ENCODE results near the gene ANKMY2. TPM values are rescaled to one million over a fixed set of nuclear protein-coding genes. Genes with fewer than 3 reads are reported as not detected.
A peak's percentile ranks its signal among the peaks of the same experiment; 100 is the strongest.

Gene ANKMY2
- total RNA-seq, 1 donor = 26.8 TPM

DNA sequence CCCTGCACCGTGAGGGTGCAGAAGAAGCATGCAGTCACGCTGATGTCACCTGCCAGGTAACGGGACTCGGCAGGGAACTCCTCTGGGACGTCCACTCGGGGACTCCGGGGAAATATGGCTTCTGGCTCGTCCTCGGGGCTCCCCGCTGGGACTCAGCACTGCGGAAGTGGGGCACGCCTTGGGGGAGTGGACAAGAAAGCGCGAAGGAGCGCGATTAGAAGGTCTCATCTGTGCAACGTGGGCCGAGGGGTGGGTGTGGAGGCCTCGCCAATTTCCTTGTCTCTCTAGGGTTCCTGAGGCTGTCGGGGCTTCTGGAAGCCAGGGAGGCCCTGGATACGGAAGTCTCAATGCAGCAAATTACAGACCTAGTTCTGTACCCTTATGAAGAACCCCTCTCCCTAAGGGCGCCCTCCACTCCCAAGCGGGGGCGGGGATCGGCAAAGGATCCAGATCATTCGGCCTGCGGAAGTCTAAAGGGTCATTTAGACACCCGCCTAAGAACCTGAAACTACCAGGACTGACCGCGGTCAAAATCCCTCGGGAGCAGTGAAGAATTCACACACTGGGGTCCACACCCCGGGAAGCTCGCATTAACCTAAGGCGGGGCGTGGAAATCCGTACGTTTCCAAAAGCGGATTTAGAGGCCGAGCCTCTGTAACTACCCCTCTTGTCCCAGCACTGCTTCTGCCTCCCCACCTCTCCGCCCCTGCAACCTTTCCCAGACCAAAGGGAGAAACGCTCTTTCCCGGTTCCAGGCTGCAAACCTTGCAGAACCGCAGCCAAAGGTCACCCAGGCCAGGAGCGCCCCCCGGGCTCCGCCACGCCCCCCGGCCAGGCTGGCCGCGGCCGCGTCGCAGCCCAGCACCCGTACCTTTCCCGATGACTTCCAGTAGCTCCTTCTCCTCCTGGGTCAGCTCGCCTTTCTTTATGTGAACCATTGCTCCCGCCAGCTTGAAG is 640 bp downstream of the ANKMY2 start:
- H3K36me3 ChIP-seq (ENCODE audit: insufficient read depth, low read length) = no peaks in the 10 kb centered on the region
- peaks cover 34% of the 10 kb centered on the region for H3K4me1 ChIP-seq (ENCODE audit: insufficient read depth, low read length)
- DNase-seq (ENCODE audit: insufficient read length, low spot score, missing footprints) = peak; percentile 85
- peaks cover 13% of the 10 kb centered on the region for H4K20me1 ChIP-seq (ENCODE audit: insufficient read depth, low read length)
- H3K4me3 ChIP-seq (ENCODE audit: insufficient read depth, low read length) = peak overlapping the region; percentile 91
- peak overlapping the region; percentile 96 for H3K27ac ChIP-seq (ENCODE audit: low read depth, low read length)
- TF ChIP-seq, protein P1, sequence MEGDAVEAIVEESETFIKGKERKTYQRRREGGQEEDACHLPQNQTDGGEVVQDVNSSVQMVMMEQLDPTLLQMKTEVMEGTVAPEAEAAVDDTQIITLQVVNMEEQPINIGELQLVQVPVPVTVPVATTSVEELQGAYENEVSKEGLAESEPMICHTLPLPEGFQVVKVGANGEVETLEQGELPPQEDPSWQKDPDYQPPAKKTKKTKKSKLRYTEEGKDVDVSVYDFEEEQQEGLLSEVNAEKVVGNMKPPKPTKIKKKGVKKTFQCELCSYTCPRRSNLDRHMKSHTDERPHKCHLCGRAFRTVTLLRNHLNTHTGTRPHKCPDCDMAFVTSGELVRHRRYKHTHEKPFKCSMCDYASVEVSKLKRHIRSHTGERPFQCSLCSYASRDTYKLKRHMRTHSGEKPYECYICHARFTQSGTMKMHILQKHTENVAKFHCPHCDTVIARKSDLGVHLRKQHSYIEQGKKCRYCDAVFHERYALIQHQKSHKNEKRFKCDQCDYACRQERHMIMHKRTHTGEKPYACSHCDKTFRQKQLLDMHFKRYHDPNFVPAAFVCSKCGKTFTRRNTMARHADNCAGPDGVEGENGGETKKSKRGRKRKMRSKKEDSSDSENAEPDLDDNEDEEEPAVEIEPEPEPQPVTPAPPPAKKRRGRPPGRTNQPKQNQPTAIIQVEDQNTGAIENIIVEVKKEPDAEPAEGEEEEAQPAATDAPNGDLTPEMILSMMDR (IDR thresholded peaks at IDR 0.05; ENCODE audit: extremely low read depth, low read depth, low read length) = no peak
- H3K27me3 ChIP-seq (ENCODE audit: insufficient read depth, low read length) = no peaks in the 10 kb centered on the region
- H3K9me3 ChIP-seq (ENCODE audit: low read depth, low read length) = no peaks in the 10 kb centered on the region
- peak overlapping the region; percentile 92 for H2AFZ ChIP-seq (ENCODE audit: low read length)
- H3K79me2 ChIP-seq (ENCODE audit: insufficient read depth, low read length) = peaks cover 87% of the 10 kb centered on the region
- peak overlapping the region; percentile 90 for H3K4me2 ChIP-seq (ENCODE audit: insufficient read depth, low read length)

DNA sequence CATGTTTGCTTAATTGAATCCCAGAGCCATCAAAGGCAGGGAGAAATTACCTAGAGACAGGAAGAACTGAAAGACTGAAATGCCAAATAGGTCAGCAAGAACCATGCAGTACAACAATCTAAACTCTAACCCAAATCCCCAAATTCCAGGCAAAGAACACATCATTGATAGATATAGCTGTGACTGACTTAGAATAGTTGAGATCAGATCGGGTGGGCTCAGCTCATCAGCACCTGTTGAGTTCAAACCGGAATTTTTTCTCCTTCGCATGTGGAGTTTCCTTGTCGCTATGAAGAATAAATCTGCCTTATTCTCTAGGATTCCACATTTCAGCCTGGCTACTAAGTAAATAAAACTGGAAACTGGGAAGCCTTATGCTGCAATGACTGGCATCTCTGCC is 1.4 kb downstream of the ANKMY2 start:
- H4K20me1 ChIP-seq (ENCODE audit: insufficient read depth, low read length) = peaks cover 12% of the 10 kb centered on the region

DNA sequence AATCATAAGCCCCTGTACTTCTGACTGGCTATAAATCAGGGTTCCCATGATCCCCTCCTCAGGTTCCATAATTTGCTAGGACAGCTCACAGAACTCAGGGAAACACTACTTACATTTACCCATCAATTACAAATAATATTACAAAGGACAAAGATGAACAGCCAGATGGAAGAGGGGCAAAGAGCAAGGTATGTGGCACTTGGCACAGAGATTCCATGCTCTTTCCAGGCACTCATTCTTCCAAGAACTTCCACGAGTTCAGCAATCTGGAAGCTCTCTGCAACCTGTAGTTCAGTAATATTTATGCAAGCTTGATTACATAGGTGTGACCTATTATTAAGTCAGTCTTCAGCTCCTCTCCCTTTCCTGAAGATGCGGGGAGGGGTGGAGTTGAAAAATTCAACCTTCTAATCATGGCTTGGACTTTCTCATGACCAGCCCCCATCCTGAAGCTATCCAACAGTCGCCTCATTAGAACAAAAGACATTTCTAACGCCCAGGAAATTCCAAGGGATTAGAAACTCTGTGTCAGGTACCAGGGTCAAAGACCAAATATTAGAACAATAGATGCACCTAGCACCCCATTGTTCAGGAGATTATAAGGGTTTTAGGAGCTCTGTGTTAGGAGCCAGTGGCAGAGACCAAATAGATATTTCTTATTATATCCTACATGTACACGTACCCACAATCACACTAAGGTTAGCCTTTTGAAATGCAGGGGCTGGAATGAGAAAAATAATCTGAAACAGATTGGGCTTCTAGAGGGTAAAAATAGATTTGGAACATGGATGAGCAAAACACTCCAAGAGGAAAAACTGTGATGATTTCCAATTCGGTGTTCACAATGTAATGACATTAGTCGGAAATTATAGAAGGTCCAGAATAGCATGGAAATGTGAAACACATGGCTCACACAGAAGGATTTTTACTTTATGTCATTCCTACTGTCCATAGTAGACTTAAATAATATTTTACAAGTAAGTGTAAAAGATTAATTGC is 7.0 kb downstream of the ANKMY2 start:
- Histone ChIP-seq H3K4me1 (ENCODE audit: insufficient read depth, low read length) (peaks cover 9% of the 10 kb centered on the region), H3K27ac (ENCODE audit: low read depth, low read length) (no peak overlapping the region), H2AFZ (ENCODE audit: low read length) (no peak overlapping the region), H3K4me2 (ENCODE audit: insufficient read depth, low read length) (no peak overlapping the region), H3K27me3 (ENCODE audit: insufficient read depth, low read length) (no peaks in the 10 kb centered on the region), H3K4me3 (ENCODE audit: insufficient read depth, low read length) (no peak overlapping the region), H3K79me2 (ENCODE audit: insufficient read depth, low read length) (peaks cover 57% of the 10 kb centered on the region), H3K36me3 (ENCODE audit: insufficient read depth, low read length) (peaks cover 15% of the 10 kb centered on the region), H4K20me1 (ENCODE audit: insufficient read depth, low read length) (no peaks in the 10 kb centered on the region), H3K9me3 (ENCODE audit: low read depth, low read length) (no peaks in the 10 kb centered on the region)
- TF ChIP-seq, protein P1 (IDR thresholded peaks at IDR 0.05; ENCODE audit: extremely low read depth, low read depth, low read length) = no peak
- DNase-seq (ENCODE audit: insufficient read length, low spot score, missing footprints) = no peak

More for the DNA sequence above, 1.4 kb downstream of the ANKMY2 start:
- peaks cover 87% of the 10 kb centered on the region for H3K79me2 ChIP-seq (ENCODE audit: insufficient read depth, low read length)
- H3K4me2 ChIP-seq (ENCODE audit: insufficient read depth, low read length) = peak overlapping the region; percentile 90
- no peaks in the 10 kb centered on the region for H3K9me3 ChIP-seq (ENCODE audit: low read depth, low read length)
- no peaks in the 10 kb centered on the region for H3K36me3 ChIP-seq (ENCODE audit: insufficient read depth, low read length)
- DNase-seq (ENCODE audit: insufficient read length, low spot score, missing footprints) = peak; percentile 56
- peak overlapping the region; percentile 92 for H2AFZ ChIP-seq (ENCODE audit: low read length)
- H3K4me3 ChIP-seq (ENCODE audit: insufficient read depth, low read length) = peak overlapping the region; percentile 91
- H3K27me3 ChIP-seq (ENCODE audit: insufficient read depth, low read length) = no peaks in the 10 kb centered on the region
- H3K4me1 ChIP-seq (ENCODE audit: insufficient read depth, low read length) = peaks cover 29% of the 10 kb centered on the region
- H3K27ac ChIP-seq (ENCODE audit: low read depth, low read length) = peak overlapping the region; percentile 96
- TF ChIP-seq, protein P1 (IDR thresholded peaks at IDR 0.05; ENCODE audit: extremely low read depth, low read depth, low read length) = no peak
